Glutamatergic neuron (in vitro differentiated cells): ENCODE data around the gene PHF8. TPM values are rescaled to one million over a fixed set of nuclear protein-coding genes. Genes with fewer than 3 reads are reported as not detected.

Experiments
- DNase-seq: peaks from one replicate; pipeline ENCODE4 v3.0.0; 2022
- H3K27ac Mint-ChIP-seq: one replicate; pipeline ENCODE4 v1.8.0; 2020; ENCODE audit warnings: mild to moderate bottlenecking, mixed read lengths, inconsistent platforms; ENCODE audit not compliant: unreplicated experiment
- H3K27me3 Mint-ChIP-seq: one replicate; pipeline ENCODE4 v1.8.0; 2020; ENCODE audit warnings: mild to moderate bottlenecking, moderate library complexity, mixed read lengths, inconsistent platforms; ENCODE audit not compliant: unreplicated experiment
- H3K36me3 Mint-ChIP-seq: one replicate; pipeline ENCODE4 v1.8.0; 2020; ENCODE audit warnings: mild to moderate bottlenecking, mixed read lengths, inconsistent platforms; ENCODE audit not compliant: unreplicated experiment
- H3K4me1 Mint-ChIP-seq: one replicate; pipeline ENCODE4 v1.8.0; 2020; ENCODE audit warnings: mild to moderate bottlenecking, low read depth, mixed read lengths, inconsistent platforms; ENCODE audit not compliant: unreplicated experiment
- H3K4me3 Mint-ChIP-seq: one replicate; pipeline ENCODE4 v1.8.0; 2020; ENCODE audit warnings: mild to moderate bottlenecking, mixed read lengths, inconsistent platforms; ENCODE audit not compliant: unreplicated experiment
- H3K9me3 Mint-ChIP-seq: one replicate; pipeline ENCODE4 v1.8.0; 2020; ENCODE audit warnings: mild to moderate bottlenecking, moderate library complexity, mixed read lengths, inconsistent platforms; ENCODE audit not compliant: unreplicated experiment
- CTCF ChIP-seq: fragments of 200-600 bp; sonication (generic); IDR thresholded peaks from one replicate; pipeline ENCODE4 v1.5.0; 2021; ENCODE audit not compliant: partially characterized antibody, unreplicated experiment
- total RNA-seq: library from RNA; stranded (reverse); fragmentation: NEBNext Ultra II Directional; extraction: Animal tissue kit (Norgen Biotek cat#: 25700); gene quantifications from one replicate; pipeline ENCODE4 v1.2.1, GENCODE V29; 2021; ENCODE audit not compliant: unreplicated experiment

The PHF8 gene
- total RNA-seq, 1 donor from 2014 or later, result 32.6 TPM

GRCh38 chrX:54066841-54067240 is 22.6 kb upstream of the PHF8 start:
- peaks cover 1% of the 10 kb centered on the region for H3K27me3 Mint-ChIP-seq
- no peak for TF ChIP-seq CTCF
- H3K4me1 Mint-ChIP-seq, result no peaks in the 10 kb centered on the region
- no peaks in the 10 kb centered on the region for H3K36me3 Mint-ChIP-seq
- H3K9me3 Mint-ChIP-seq, result no peaks in the 10 kb centered on the region
- no peak overlapping the region for H3K4me3 Mint-ChIP-seq
- no peak for DNase-seq
- no peak overlapping the region for H3K27ac Mint-ChIP-seq

GRCh38 chrX:54064564-54064963 is 20.3 kb upstream of the PHF8 start:
- no peak for TF ChIP-seq CTCF
- peaks cover 1% of the 10 kb centered on the region for H3K27me3 Mint-ChIP-seq
- H3K36me3 Mint-ChIP-seq, result no peaks in the 10 kb centered on the region
- H3K9me3 Mint-ChIP-seq, result no peaks in the 10 kb centered on the region
- no peak overlapping the region for H3K4me3 Mint-ChIP-seq
- DNase-seq, result no peak
- no peaks in the 10 kb centered on the region for H3K4me1 Mint-ChIP-seq
- H3K27ac Mint-ChIP-seq, result no peak overlapping the region

- Mint-ChIP-seq H3K4me3 (no peak overlapping the region), H3K36me3 (no peaks in the 10 kb centered on the region), H3K27me3 (peaks cover 1% of the 10 kb centered on the region), H3K9me3 (no peaks in the 10 kb centered on the region), H3K27ac (no peak overlapping the region), H3K4me1 (no peaks in the 10 kb centered on the region)
- DNase-seq, result no peak
- no peak for TF ChIP-seq CTCF
Observed at GRCh38 chrX:54063361-54063760, 19.1 kb upstream of the PHF8 start.

- Mint-ChIP-seq H3K27ac (no peak overlapping the region), H3K9me3 (no peaks in the 10 kb centered on the region), H3K4me3 (no peak overlapping the region), H3K27me3 (peaks cover 2% of the 10 kb centered on the region), H3K4me1 (peaks cover 4% of the 10 kb centered on the region), H3K36me3 (no peaks in the 10 kb centered on the region)
- TF ChIP-seq CTCF, result no peak
- DNase-seq, result no peak
Observed at GRCh38 chrX:54049801-54050200, 5.5 kb upstream of the PHF8 start.

- Mint-ChIP-seq H3K9me3 (peaks cover 2% of the 10 kb centered on the region), H3K27me3 (peaks cover 6% of the 10 kb centered on the region), H3K4me1 (peaks cover 4% of the 10 kb centered on the region), H3K4me3 (no peak overlapping the region), H3K27ac (no peak overlapping the region), H3K36me3 (no peaks in the 10 kb centered on the region)
- TF ChIP-seq CTCF, result no peak
- no peak for DNase-seq
Observed at GRCh38 chrX:54048412-54048811, 4.1 kb upstream of the PHF8 start.
